Measurements from ENCODE around the gene RASSF7.

Gene RASSF7

DNA sequence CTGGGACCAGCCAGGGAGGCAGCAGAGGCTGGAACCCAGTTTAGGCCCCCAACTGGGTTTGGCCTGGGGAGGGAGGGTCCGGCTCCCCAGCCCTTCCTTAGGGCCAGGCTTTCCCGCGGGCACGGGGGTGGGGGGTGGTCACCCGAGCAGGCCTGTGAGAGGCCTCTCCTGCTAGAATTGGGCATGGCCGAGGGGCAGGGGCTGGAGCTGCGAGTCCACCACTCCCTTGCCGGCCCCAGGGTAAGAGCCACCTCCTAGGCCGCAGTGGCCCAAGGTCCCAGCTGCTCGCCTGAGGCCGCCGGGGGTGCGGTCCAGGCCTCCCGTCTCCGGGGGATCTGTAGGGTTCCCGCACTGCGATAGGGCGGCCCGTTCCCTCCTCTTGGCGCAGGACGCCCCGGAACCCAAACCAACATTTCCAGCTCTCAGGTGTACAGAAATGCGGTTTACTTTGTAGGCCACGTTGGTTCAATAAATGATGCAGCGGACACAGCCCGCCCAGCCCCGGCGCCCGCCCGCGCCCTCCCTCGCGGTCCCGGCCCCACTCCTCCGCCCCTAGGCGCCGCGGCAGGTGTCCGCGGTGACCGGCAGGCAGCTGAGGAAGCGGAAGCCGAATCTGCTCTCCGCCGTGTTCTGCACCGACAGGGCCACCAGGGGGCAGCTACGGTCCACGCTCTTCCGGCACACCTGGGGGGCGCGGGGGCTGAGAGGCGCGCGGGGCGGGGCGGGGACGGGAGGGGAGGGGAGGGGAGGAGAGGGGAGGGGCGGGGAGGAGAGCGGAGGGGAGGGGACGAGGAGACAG lies 6.1 kb upstream of the RASSF7 start (continued):
- TF ChIP-seq ZBTB26 (tag by site-specific recombination; optimal IDR thresholded peaks at IDR 0.05): peak; percentile 42
- TF ChIP-seq ZNF654 (tag by site-specific recombination; IDR thresholded peaks at IDR 0.05; ENCODE audit: low read depth): peak; percentile 27

GRCh38 chr11:555227-555779 lies 5.5 kb upstream of the RASSF7 start:
- Histone ChIP-seq H3K4me1 (ENCODE audit: control insufficient read depth, insufficient read depth, low read length) (no peaks in the 10 kb centered on the region), H3K36me3 (ENCODE audit: control insufficient read depth in 2 of 2, insufficient read depth in 1 of 2, low read length in 2 of 2) (no peaks in the 10 kb centered on the region), H3K27ac (ENCODE audit: extremely low read depth, low read depth, low read length) (no peak overlapping the region; the same call in 1 of the 2 replicates), H3K9me3 (ENCODE audit: control insufficient read depth, insufficient read depth, low read depth, low read length) (no peaks in the 10 kb centered on the region), H3K4me3 (ENCODE audit: low read depth, low read length) (peak overlapping the region; percentile 44)
- ChIA-PET CTCF (interaction anchor here (0.5 to 2.8 kb wide), 12 partner anchors 10 to 356 kb away, joined by 3 to 17 read pairs (median 4); no protein-coding TSS in a partner anchor), POLR2A (interaction anchor here (0.9 to 1.4 kb wide), 6 partner anchors 8 to 171 kb away, joined by 3 to 10 read pairs (median 4); partner anchors contain the start of genes HRAS, IRF7 and PHRF1)
- TF ChIP-seq CTCF (tag by site-specific recombination; IDR thresholded peaks at IDR 0.05): no peak
- TF ChIP-seq, protein P1, sequence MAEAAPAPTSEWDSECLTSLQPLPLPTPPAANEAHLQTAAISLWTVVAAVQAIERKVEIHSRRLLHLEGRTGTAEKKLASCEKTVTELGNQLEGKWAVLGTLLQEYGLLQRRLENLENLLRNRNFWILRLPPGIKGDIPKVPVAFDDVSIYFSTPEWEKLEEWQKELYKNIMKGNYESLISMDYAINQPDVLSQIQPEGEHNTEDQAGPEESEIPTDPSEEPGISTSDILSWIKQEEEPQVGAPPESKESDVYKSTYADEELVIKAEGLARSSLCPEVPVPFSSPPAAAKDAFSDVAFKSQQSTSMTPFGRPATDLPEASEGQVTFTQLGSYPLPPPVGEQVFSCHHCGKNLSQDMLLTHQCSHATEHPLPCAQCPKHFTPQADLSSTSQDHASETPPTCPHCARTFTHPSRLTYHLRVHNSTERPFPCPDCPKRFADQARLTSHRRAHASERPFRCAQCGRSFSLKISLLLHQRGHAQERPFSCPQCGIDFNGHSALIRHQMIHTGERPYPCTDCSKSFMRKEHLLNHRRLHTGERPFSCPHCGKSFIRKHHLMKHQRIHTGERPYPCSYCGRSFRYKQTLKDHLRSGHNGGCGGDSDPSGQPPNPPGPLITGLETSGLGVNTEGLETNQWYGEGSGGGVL (tag by site-specific recombination; IDR thresholded peaks at IDR 0.05): peak; percentile 74

- H3K4me1 ChIP-seq (ENCODE audit: control insufficient read depth, insufficient read depth, low read length): no peaks in the 10 kb centered on the region
- H3K4me3 ChIP-seq (ENCODE audit: low read depth, low read length): no peak overlapping the region
- CTCF ChIA-PET: interaction anchor here (1.0 to 2.8 kb wide), 4 partner anchors 9 to 172 kb away, joined by 3 to 17 read pairs (median 10); no protein-coding TSS in a partner anchor
- H3K36me3 ChIP-seq (ENCODE audit: control insufficient read depth in 2 of 2, insufficient read depth in 1 of 2, low read length in 2 of 2): no peaks in the 10 kb centered on the region
- no peaks in the 10 kb centered on the region for H3K9me3 ChIP-seq (ENCODE audit: control insufficient read depth, insufficient read depth, low read depth, low read length)
- no peak overlapping the region for H3K27ac ChIP-seq (ENCODE audit: extremely low read depth, low read depth, low read length)
- POLR2A ChIA-PET: interaction anchor here (0.6 to 1.4 kb wide), 4 partner anchors 20 to 171 kb away, joined by 3 to 5 read pairs (median 4); no protein-coding TSS in a partner anchor
- TF ChIP-seq MYNN (tag by site-specific recombination; IDR thresholded peaks at IDR 0.05; ENCODE audit: borderline replicate concordance): no peak
- no peak for TF ChIP-seq ZNF777 (tag by site-specific recombination; IDR thresholded peaks at IDR 0.05; ENCODE audit: borderline replicate concordance)
- no peak for TF ChIP-seq ZNF747 (tag by site-specific recombination; IDR thresholded peaks at IDR 0.05)
- TF ChIP-seq CTCF (tag by site-specific recombination; IDR thresholded peaks at IDR 0.05): no peak
- TF ChIP-seq ZNF610 (tag by site-specific recombination; IDR thresholded peaks at IDR 0.05; ENCODE audit: borderline replicate concordance): no peak
- TF ChIP-seq ZNF19 (tag by site-specific recombination; IDR thresholded peaks at IDR 0.05; ENCODE audit: low read depth): no peak
- TF ChIP-seq ZNF280C (tag by site-specific recombination; IDR thresholded peaks at IDR 0.05): no peak
- no peak for TF ChIP-seq YY2 (tag by site-specific recombination; IDR thresholded peaks at IDR 0.05)
- TF ChIP-seq ZNF404 (tag by site-specific recombination; IDR thresholded peaks at IDR 0.05): no peak
- TF ChIP-seq KLF7 (tag by site-specific recombination; IDR thresholded peaks at IDR 0.05; ENCODE audit: borderline replicate concordance): no peak
Observed at GRCh38 chr11:555780-556661, 4.7 kb upstream of the RASSF7 start.

All from HEK293 (cell line).